HepG2 (cell line): ENCODE results near the gene KDM4B. TPM values are rescaled to one million over a fixed set of nuclear protein-coding genes. Genes with fewer than 3 reads are reported as not detected.
"Not testable (repeated sequence)": the region's sequence is repeated elsewhere in the genome, so short reads cannot be mapped to it uniquely, and the experiment has no call there.

Experiments
- ATAC-seq: fragments of 200-7000 bp; cut with Tn5 transposase; 3 replicates; pipeline ENCODE4 v1.9.1; 2020; ENCODE audit warnings: mild to moderate bottlenecking, moderate library complexity
- BruUV-seq: library from RNA; stranded (reverse); fragments of 400-500 nt; replicated peaks from 2 replicates; lab custom pipeline; 2021; lab: Mats Ljungman, UMichigan
- CTCF ChIA-PET: fragments of 300-600 bp; formaldehyde crosslinking; extraction: SDS; loops from one replicate; lab custom pipeline; 2021; ENCODE audit warnings: low total read pairs, inconsistent platforms, low intra/inter-chr PET ratio; lab: Yijun Ruan, JAX
- POLR2A ChIA-PET: fragments of 350-600 bp; sonication (Branson Sonifier 250); formaldehyde crosslinking; loops from one replicate; lab custom pipeline; 2020; ENCODE audit warnings: antibody characterized with exemption, inconsistent platforms; lab: Yijun Ruan, JAX
- DNase-seq: peaks from one replicate; pipeline ENCODE4 v3.0.0-alpha.2; 2015; ENCODE audit warnings: low spot score
- FAIRE-seq: peaks from 3 replicates; lab custom pipeline; 2011; peaks lifted over from hg19 to GRCh38; lab: Jason Lieb, UNC
- H2AFZ ChIP-seq: one replicate; pipeline ENCODE4 v1.6.1; 2011; ENCODE audit warnings: low read length, inconsistent platforms
- H3K27ac ChIP-seq: fragments of 300-600 bp; 3 replicates; pipeline ENCODE4 v1.8.0; 2011; ENCODE audit warnings: mixed run types, mild to moderate bottlenecking, mixed read lengths, low read length, inconsistent platforms; ENCODE audit not compliant: insufficient read depth; ENCODE audit errors: extremely low read length
- H3K27me3 ChIP-seq, 2 experiments: fragments of 200-600 bp in 1 of 2; 2 replicates in 1 of 2; 3 replicates in 1 of 2; pipeline versions ENCODE4 v1.6.0 to v1.8.0; 2011; ENCODE audit warnings: low read length in 2 of 2, mild to moderate bottlenecking in 2 of 2, moderate library complexity in 2 of 2, inconsistent platforms in 1 of 2; ENCODE audit not compliant: insufficient read depth in 2 of 2, control insufficient read depth in 1 of 2
- H3K36me3 ChIP-seq, 2 experiments: fragments of 200-600 bp in 1 of 2; replicated peaks in 1 of 2; 2 replicates in 1 of 2; 3 replicates in 1 of 2; pipeline versions ENCODE4 v1.5.1 to v1.8.0; 2011; ENCODE audit warnings: low read length in 2 of 2, inconsistent platforms in 1 of 2; ENCODE audit not compliant: insufficient read depth in 2 of 2, control insufficient read depth in 1 of 2
- H3K4me1 ChIP-seq: 2 replicates; pipeline ENCODE4 v1.5.1; 2012; ENCODE audit warnings: low read length, inconsistent platforms; ENCODE audit not compliant: insufficient read depth
- H3K4me2 ChIP-seq: 2 replicates; pipeline ENCODE4 v1.6.0; 2011; ENCODE audit warnings: low read depth, low read length, inconsistent platforms
- H3K4me3 ChIP-seq, 3 experiments: fragments of 200-600 bp in 1 of 3; sonication (generic), shearing (Covaris generic) in 1 of 3; replicated peaks in 1 of 3; 2 replicates each; pipeline ENCODE4 v1.5.1; 2011 to 2016; ENCODE audit warnings: low read length in 3 of 3, inconsistent platforms in 2 of 3, low read depth in 2 of 3, mild to moderate bottlenecking in 2 of 3, control low read depth in 1 of 3, mixed read lengths in 1 of 3; ENCODE audit not compliant: insufficient read depth in 1 of 3
- H3K79me2 ChIP-seq: one replicate; pipeline ENCODE4 v1.6.1; 2011; ENCODE audit warnings: low read length, inconsistent platforms; ENCODE audit not compliant: insufficient read depth
- H3K9ac ChIP-seq: 2 replicates; pipeline ENCODE4 v1.6.0; 2011; ENCODE audit warnings: mild to moderate bottlenecking, low read depth, low read length, inconsistent platforms; ENCODE audit not compliant: insufficient read depth
- H3K9me3 ChIP-seq: 2 replicates; pipeline ENCODE4 v1.5.1; 2012; ENCODE audit warnings: mild to moderate bottlenecking, low read length
- H4K20me1 ChIP-seq: 2 replicates; pipeline ENCODE4 v1.6.0; 2011; ENCODE audit warnings: inconsistent platforms, mild to moderate bottlenecking, low read length, moderate library complexity; ENCODE audit not compliant: insufficient read depth
- HINFP ChIP-seq: sonication (generic); formaldehyde crosslinking; IDR thresholded peaks from 2 replicates; pipeline ENCODE4 v1.4.0; 2020; ENCODE audit warnings: low read depth, mild to moderate bottlenecking, missing genetic modification reagents
- SUZ12 ChIP-seq: fragments of 150-350 bp; IDR thresholded peaks from 2 replicates; pipeline ENCODE4 v1.6.1; 2014; ENCODE audit warnings: low read depth, low read length
- ZBTB33 ChIP-seq: sonication (generic); formaldehyde crosslinking; IDR thresholded peaks from 2 replicates; pipeline ENCODE4 v1.4.0; 2020; ENCODE audit warnings: missing genetic modification reagents
- ZNF30 ChIP-seq: sonication (generic); formaldehyde crosslinking; IDR thresholded peaks from 2 replicates; pipeline ENCODE4 v1.5.0; 2020; ENCODE audit warnings: mild to moderate bottlenecking, missing genetic modification reagents
- WGBS: methylation state at CpG from one replicate; pipeline ENCODE4 v1.1.6; 2017; ENCODE audit warnings: low lambda C conversion rate; 5-methylcytosine and 5-hydroxymethylcytosine counted together
- in situ Hi-C: cut with HindIII; loops from 2 replicates; pipeline ENCODE4 v1.10.0; 2017; ENCODE audit warnings: low pct_unique_long_range_greater_than_20kb; ENCODE audit not compliant: extremely low pct_ligation_motif_present
- intact Hi-C: fragments of 100-400 bp; cut with micrococcal nuclease; formaldehyde crosslinking; loops from one replicate; pipeline ENCODE4 v1.10.0; 2022; ENCODE audit not compliant: unreplicated experiment
- polyA plus RNA-seq, 8 experiments: library from polyadenylated mRNA; depleted of rRNA in 3 of 8; stranded (reverse) in 7 of 8; unstranded in 1 of 8; fragments of >200 nt; fragmentation: Illumina TruSeq in 4 of 8; extraction: Trizol in 4 of 8; gene quantifications; 2 replicates each; pipeline versions ENCODE4 v1.2.1 to v1.2.3, GENCODE V29; 2011 to 2016; ENCODE audit warnings: low read depth in 4 of 8, missing spikeins in 1 of 8, mixed read lengths in 1 of 8; ENCODE audit not compliant: insufficient read depth in 1 of 8
- total RNA-seq, 5 experiments: library from RNA; depleted of rRNA; stranded (reverse); fragments of >200 nt; fragmentation: Illumina TruSeq; extraction: Trizol; gene quantifications; 2 replicates each; pipeline ENCODE4 v1.2.3, GENCODE V29; 2016; ENCODE audit warnings: low read depth in 1 of 5

KDM4B gene
- total and polyA plus RNA-seq, 2 of the 13 experiments (the other 11 are each of a cell fraction or from before 2014, with no cell fraction given): 4.9 to 14.6 TPM

- no peak for TF ChIP-seq HINFP (CRISPR knock-in tag)
- TF ChIP-seq ZNF30 (CRISPR knock-in tag): no peak
- no peak for TF ChIP-seq SUZ12
These were observed 6.1 kb downstream of the KDM4B start (continued) for GRCh38 chr19:4974880-4975469.

GRCh38 chr19:4975601-4976000, 6.7 kb downstream of the KDM4B start:
- H3K9me3 ChIP-seq, BruUV-seq, CTCF ChIA-PET, H3K27me3 ChIP-seq, intact Hi-C loops, POLR2A ChIA-PET, H2AFZ ChIP-seq, H3K4me2 ChIP-seq, ATAC-seq, H3K27ac ChIP-seq, FAIRE-seq, H3K4me3 ChIP-seq, DNase-seq, in situ Hi-C loops, H3K9ac ChIP-seq: not testable (repeated sequence)
- peak; percentile 6; the same call in 1 of the 2 replicates for TF ChIP-seq ZBTB33 (CRISPR knock-in tag)
- Histone ChIP-seq H3K79me2 (peaks cover 79% of the 10 kb centered on the region), H4K20me1 (peaks cover 55% of the 10 kb centered on the region), H3K4me1 (peaks cover 53% of the 10 kb centered on the region), H3K36me3 (peaks cover 4 to 23% of the 10 kb centered on the region in 2 experiments; a peak in 3 of 5 replicates)
- WGBS: 98% methylated on average over 13 of the region's 13 CpGs
